Inflammatory macrophage treated with lipopolysaccharide for 4 hours (primary cell): Measurements from ENCODE around the gene B3GNT9.

ENCODE experiments used
- DNase-seq: peaks from one replicate; pipeline ENCODE4 v3.0.0-alpha.2; 2020

B3GNT9 gene, protein sequence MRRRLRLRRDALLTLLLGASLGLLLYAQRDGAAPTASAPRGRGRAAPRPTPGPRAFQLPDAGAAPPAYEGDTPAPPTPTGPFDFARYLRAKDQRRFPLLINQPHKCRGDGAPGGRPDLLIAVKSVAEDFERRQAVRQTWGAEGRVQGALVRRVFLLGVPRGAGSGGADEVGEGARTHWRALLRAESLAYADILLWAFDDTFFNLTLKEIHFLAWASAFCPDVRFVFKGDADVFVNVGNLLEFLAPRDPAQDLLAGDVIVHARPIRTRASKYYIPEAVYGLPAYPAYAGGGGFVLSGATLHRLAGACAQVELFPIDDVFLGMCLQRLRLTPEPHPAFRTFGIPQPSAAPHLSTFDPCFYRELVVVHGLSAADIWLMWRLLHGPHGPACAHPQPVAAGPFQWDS

GRCh38 chr16:67150833-67151396 is at the start of gene B3GNT9:
Gene B3GNT9, minus strand, starts transcription at chr16:67150998. Its CDS starts 513 bp downstream, at chr16:67150485.
- no peak for DNase-seq

- DNase-seq: no peak
Observed at GRCh38 chr16:67200491-67200890, 49.7 kb upstream of the B3GNT9 start.

DNA sequence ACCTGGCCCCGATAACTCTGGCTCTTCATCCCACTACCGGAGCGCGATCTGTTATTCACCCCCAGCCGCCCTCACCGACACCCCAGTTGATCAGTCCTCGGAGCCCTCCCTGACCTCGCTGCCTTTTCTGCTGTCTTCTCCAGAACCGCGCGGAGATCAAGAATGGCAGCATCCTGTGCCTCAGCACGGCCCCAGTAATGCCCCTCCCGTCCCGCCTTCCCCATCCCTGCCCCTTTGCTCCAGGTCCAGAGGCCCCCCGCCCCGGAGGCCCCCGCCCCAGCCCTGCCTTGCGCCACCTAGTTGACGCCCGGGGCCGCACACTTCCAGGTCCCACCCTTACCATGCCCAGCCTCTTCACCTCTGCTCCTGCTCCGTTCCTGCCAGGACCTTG is 49.0 kb upstream of the B3GNT9 start:
- no peak for DNase-seq

DNA sequence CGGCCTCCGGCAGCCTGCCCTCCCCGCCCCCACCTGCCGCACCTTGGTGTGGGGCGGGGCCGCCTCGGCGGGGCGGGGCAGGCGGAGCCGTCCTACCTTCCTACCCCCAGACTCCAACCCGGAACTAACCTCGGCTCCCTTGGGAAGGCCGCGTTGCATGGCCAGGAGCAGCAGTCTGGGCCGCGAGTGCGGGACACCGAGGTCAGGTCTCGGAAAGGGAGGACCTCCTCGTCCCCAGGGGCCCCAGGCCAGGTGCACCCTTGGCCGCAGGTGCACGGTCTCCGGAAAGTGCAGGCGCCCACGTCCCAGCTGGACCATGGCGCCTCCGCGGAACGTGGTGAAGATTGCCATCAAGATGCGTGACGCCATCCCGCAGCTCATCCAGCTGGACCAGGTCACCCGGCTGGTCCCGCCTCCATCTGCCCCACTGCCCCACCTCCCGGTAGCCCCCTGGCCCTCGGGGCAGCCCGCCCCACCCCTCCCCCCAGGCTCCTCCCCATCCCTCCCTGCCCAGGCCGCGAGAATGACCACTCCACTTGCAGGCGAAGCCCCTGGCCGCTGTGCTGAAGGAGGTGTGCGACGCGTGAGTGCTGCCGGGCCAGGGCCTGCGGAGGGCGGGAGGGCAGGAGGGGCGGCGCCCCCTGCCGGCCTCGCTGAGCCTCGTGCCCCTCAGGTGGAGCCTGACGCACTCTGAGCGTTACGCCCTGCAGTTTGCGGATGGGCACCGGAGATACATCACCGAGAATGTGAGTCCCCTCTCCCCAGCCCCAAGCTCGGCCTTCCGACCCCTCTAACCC is 48.4 kb upstream of the B3GNT9 start, which contains the start of gene ELMO3:
ELMO3 (plus strand) TSS at position 121 of the 797 bp plus-strand sequence; CDS start at position 317, 196 bp downstream.
- DNase-seq: no peak

- peak; percentile 65 for DNase-seq
Observed at GRCh38 chr16:67198238-67198734, 47.5 kb upstream of the B3GNT9 start.

GRCh38 chr16:67197704-67198103 is 46.9 kb upstream of the B3GNT9 start:
- no peak for DNase-seq

DNA sequence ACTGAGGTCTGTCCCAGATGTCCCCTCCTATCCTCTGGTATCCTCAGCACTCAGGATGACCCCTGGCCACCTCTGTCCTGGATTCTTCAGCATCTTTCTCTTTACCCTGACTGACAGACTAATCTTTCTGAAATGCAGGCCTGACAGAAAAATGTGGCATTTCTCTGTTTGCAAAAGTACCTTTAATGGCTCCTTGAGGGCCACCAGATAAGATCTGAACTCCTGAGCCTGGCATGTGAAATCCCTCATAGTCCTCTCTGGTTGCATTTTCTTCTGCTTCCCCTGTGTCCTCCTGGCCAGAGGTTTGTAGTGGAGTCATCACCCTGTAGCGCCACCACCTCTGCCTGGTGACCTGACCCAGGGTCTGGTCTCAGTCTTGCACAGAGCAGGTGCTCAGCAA is 46.1 kb upstream of the B3GNT9 start:
- no peak for DNase-seq

DNA sequence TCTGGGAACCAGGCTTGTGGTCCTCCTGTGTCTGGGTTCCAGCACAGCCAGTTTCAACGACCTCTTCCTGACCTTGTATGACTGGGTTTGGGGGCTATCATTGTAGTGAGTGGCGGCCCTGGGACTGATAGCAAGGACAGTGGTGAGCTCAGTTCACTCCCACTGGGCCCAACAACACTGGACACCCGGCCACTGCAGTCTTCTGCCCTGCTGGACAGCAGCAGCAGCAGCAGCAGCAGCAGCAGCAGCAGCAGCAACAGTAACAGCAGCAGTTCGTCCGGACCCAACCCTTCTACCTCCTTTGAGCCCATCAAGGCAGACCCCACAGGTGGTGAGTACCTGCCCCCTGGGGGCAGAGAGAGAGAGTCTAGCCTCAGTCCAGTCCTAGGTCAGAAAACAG is 44.9 kb upstream of the B3GNT9 start:
- DNase-seq: no peak

GRCh38 chr16:67194260-67194659 is 43.5 kb upstream of the B3GNT9 start:
- no peak for DNase-seq

- DNase-seq: no peak
Observed at GRCh38 chr16:67193536-67193935, 42.7 kb upstream of the B3GNT9 start.

GRCh38 chr16:67192781-67193361 is 42.1 kb upstream of the B3GNT9 start:
- DNase-seq: no peak

DNA sequence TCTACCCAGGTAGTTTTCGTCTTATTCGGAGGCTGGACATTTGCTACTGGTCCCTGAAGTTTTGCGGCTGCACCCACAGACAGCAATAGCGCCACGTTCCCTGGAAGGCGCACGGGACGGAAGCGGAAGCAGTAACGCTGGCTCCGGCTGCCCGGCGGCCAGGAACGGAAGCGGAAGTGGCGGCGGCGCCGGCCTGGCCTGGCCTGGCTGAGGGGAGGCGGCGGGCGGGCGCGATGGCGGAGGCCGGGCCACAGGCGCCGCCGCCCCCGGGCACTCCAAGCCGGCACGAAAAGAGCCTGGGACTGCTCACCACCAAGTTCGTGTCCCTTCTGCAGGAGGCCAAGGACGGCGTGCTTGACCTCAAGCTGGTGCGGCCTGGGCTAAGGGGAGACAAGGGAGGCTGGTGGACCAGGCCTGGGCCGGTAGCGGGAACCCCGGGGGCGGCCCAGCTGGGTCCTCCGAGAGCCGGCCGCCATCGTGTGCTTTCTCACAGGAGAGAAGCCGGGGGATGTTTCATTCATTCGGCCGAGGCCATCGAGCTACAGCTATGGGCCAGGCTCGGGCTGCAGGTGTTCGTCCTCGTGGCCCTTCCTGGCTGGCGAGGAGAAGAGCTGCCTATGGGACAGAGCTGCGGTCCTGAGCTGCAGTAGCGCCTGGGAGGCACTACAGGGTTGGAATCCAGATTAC is 41.3 kb upstream of the B3GNT9 start, which contains the start of gene E2F4:
E2F4 (plus strand) TSS at position 161 of the 687 bp plus-strand sequence; CDS start at position 234, 73 bp downstream.
- peak; percentile 95 for DNase-seq

DNA sequence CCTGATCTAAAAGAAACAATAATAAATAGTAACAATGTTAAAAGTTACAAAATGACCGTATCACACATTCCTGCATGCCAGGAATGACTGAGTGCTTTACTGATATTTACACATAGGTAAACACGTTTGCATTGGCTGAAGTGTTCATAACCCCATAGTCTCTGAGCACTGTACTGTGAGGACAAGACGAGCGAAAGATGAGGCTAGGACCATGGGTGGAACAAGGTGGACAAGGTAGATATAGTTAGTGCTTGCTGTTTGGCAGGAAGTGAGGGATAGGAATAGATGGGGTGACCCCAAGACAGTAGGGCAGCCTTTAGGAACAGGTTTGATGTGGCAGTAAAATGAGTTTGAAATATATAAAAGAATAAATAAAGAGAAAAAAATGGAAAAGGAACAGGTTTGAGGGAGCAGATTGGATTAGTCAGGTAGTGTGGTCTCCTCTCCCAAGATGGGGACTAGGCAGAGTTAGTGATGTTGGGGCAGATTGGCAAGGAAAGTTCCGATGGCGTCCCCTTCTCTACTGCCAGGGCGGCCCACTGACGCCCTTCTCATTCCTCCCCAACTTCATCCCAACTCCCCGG is 40.7 kb upstream of the B3GNT9 start:
- no peak for DNase-seq

DNA sequence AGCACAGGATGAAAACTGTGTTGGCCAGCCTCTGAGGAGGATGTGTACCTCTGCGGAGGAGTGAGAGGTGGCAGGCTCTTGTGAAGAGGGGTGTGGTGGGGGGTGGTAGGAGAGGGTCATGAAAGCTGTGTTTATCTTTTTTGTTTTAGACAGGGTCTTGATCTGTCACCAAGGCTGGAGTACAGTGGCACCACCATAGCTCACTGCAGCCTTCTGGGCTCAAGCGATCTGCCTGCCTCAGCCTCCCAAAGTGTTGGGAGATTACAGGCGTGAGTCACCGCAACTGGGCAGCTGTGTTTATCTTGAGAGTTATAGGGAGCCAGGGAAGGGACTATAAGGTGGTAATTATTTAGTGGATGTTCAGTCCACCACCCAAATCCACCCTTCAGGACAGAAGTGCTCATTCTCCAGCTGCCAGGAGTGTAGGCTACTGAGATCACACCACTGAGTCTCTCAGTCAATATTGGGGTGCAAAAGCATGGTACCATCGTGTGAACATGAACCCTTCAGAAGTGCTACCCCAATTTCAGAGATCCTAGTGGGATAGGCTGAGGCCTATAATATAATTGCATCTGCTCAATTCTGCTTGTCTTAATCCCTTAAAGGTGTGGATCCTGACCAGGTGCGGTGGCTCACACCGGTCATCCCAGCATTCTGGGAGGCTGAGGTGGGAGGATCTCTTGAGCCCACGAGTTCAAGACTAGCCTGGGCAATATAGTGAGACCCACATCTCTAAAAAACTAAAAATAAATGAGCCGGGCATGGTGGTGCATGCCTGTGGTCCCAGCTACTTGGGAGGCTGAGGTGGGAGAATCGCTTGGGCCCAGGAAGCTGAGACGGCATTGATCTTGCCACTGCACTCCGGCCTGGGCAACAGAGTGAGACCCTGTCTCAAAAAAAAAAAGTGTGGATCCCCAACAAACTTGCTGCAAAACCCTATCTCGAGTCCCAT is 39.9 kb upstream of the B3GNT9 start:
- DNase-seq: no peak

DNA sequence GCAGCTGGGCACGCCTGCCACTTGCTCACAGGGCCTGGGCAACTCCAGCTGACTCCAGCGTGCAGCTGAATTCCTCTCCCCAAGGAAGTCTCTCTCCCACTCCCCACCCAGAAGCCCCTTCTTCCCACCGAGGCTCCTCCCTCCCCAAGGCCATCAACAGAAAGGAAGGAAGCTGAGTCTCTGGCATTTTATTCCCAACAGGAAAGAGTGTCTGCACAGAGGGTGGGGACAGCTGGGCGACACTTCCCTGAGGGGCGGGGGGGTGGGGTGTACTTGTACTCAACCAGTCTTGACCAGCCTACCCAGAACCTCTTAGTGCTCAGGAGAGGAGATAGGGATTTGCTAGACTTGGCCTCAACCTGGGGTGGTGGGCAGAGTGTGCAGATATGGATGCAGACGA is 39.2 kb upstream of the B3GNT9 start, which contains the start of gene EXOC3L1:
EXOC3L1 (minus strand) TSS at position 96 of the 400 bp plus-strand sequence. CDS start 460 bp downstream, outside the sequence.
- no peak for DNase-seq

DNA sequence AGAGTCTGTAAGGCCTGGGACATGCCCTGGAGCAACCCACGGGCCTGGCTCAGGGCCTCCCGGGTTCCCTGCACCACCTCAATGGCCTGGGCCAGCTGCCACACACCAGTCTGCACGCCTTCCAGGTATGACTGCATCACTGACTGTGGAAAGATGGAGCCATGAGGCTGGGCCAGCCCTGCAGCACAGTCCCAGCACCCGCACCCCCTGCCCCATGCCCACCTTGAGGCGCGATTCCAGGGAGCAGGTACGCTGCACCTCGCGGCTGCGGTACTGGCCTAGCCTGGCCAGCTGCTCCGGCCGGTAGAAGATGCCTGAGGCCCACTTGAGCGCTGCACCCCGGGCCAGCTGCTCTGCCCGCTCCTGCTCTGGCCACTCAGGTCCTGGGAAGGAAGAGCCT is 38.0 kb upstream of the B3GNT9 start:
- DNase-seq: no peak

DNA sequence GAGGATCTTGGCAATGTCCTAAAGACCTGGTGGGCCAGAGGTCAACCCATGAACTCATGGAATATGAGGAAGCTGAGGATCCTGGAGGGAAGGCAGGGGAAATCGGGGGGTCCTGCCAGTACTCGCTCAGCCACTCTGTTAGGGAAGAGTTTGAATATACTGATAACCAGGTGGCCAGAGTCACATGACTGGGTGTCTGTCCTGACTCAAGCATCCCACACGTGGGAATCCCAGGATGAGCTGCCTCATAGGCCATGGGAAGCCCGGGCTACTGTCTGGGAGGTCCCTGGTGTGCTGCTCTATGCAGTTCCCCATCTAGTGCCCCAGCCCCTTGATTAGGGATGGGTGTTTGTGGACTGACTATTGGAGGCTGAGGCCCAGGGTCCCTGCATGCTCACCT is 37.5 kb upstream of the B3GNT9 start:
- no peak for DNase-seq

DNA sequence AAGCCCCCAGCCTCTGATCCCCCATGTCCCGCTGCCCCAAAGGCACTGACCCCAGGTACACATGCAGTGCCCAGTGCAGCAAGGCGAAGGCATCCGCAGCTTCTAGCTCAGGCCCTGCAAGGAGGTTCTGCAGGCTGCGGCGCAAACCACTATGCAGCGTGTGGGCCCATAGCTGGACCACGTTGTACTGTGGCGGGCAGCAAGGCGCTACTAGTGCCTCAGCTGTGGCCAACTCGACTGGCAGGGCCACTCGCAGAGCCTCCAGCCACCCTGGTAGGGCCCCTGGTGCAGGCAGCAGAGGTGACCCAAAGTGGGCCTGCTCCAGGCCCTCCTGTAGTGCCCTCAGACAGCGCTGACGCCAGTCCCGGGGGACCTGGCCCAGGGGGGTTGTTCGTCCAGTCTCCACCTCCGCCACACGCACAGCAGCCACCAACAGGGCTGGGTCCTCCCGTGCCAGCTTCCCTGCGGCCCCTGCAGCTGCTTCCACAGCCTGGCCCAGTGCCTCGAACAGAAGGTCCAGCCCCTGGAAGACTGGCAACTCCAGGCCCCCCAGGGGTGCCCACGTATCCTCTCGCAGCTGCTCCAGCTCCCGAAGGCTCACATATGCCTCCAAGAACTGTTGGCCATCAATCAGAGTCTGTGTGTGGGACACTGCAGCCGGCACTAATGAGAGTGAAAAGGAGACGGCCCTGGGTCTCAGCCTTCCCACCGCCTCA is 36.5 kb upstream of the B3GNT9 start:
- DNase-seq: no peak

DNA sequence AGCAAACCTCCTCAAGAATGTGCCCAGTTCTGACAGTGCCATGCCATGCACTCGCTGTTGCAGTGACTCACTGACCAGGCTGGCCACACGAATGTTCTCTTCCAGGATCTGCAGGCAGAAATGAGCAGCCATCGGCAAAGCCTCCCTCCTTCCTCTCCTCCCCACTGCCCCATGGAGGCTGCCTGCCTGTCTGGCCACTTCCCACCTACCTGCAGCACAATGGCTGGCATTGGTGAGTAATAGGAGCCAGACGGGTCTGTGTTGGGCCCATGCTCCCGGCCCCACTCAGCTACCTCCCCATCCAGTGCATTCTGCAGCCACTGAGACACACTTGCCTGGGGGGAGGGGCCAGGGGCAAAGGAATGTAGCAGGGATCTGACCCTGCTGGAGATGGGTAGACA is 35.8 kb upstream of the B3GNT9 start:
- DNase-seq: no peak

GRCh38 chr16:67185651-67186134 is 34.9 kb upstream of the B3GNT9 start:
- DNase-seq: no peak
